Measurements from ENCODE around the gene GRIP2. TPM values are rescaled to one million over a fixed set of nuclear protein-coding genes. Genes with fewer than 3 reads are reported as not detected.
A peak's percentile ranks its signal among the peaks of the same experiment; 100 is the strongest.

GRIP2 gene
- total and polyA plus RNA-seq, 2 experiments from 2014 or later, result 0.06 TPM; not detected in 1

GRCh38 chr3:14485981-14486380 is 54.2 kb downstream of the GRIP2 start:
- no peak overlapping the region for H3K4me3 ChIP-seq
- no peaks in the 10 kb centered on the region for H3K27me3 ChIP-seq
- H3K9me3 ChIP-seq (ENCODE audit: low read depth), result no peaks in the 10 kb centered on the region
- no peaks in the 10 kb centered on the region for H3K4me1 ChIP-seq (ENCODE audit: low read depth)
- TF ChIP-seq CTCF (IDR thresholded peaks at IDR 0.05; ENCODE audit: low read depth, low read length), result no peak
- DNase-seq (ENCODE audit: low read depth in 1 of 2, low spot score in 1 of 2), result no peak
- H3K36me3 ChIP-seq, result no peaks in the 10 kb centered on the region
- no peak overlapping the region for H3K27ac ChIP-seq

GRCh38 chr3:14484741-14485140 is 55.4 kb downstream of the GRIP2 start:
- H3K36me3 ChIP-seq, result no peaks in the 10 kb centered on the region
- H3K4me1 ChIP-seq (ENCODE audit: low read depth), result no peaks in the 10 kb centered on the region
- H3K27ac ChIP-seq, result no peak overlapping the region

GRCh38 chr3:14483286-14483685 is 56.9 kb downstream of the GRIP2 start:
- no peaks in the 10 kb centered on the region for H3K9me3 ChIP-seq (ENCODE audit: low read depth)
- H3K27ac ChIP-seq, result no peak overlapping the region
- DNase-seq (ENCODE audit: low read depth in 1 of 2, low spot score in 1 of 2), result no peak
- H3K27me3 ChIP-seq, result no peaks in the 10 kb centered on the region
- TF ChIP-seq CTCF (IDR thresholded peaks at IDR 0.05; ENCODE audit: low read depth, low read length), result no peak
- H3K4me1 ChIP-seq (ENCODE audit: low read depth), result no peaks in the 10 kb centered on the region
- no peaks in the 10 kb centered on the region for H3K36me3 ChIP-seq
- H3K4me3 ChIP-seq, result no peak overlapping the region

More at GRCh38 chr3:14484741-14485140, 55.4 kb downstream of the GRIP2 start:
- Histone ChIP-seq H3K27me3 (no peaks in the 10 kb centered on the region), H3K9me3 (ENCODE audit: low read depth) (no peaks in the 10 kb centered on the region), H3K4me3 (no peak overlapping the region)
- no peak for DNase-seq (ENCODE audit: low read depth in 1 of 2, low spot score in 1 of 2)
- no peak for TF ChIP-seq CTCF (IDR thresholded peaks at IDR 0.05; ENCODE audit: low read depth, low read length)

GRCh38 chr3:14482271-14482721 is 57.8 kb downstream of the GRIP2 start:
- Histone ChIP-seq H3K27me3 (no peaks in the 10 kb centered on the region), H3K36me3 (no peaks in the 10 kb centered on the region), H3K27ac (no peak overlapping the region), H3K9me3 (ENCODE audit: low read depth) (no peaks in the 10 kb centered on the region), H3K4me1 (ENCODE audit: low read depth) (no peaks in the 10 kb centered on the region), H3K4me3 (no peak overlapping the region)
- no peak for TF ChIP-seq CTCF (IDR thresholded peaks at IDR 0.05; ENCODE audit: low read depth, low read length)
- DNase-seq (ENCODE audit: low read depth in 1 of 2, low spot score in 1 of 2), result peak in 1 of 2 donors; percentile 41

GRCh38 chr3:14481646-14482036 is 58.5 kb downstream of the GRIP2 start:
- no peaks in the 10 kb centered on the region for H3K27me3 ChIP-seq
- H3K27ac ChIP-seq, result no peak overlapping the region
- H3K36me3 ChIP-seq, result no peaks in the 10 kb centered on the region
- DNase-seq (ENCODE audit: low read depth in 1 of 2, low spot score in 1 of 2), result no peak
- no peak for TF ChIP-seq CTCF (IDR thresholded peaks at IDR 0.05; ENCODE audit: low read depth, low read length)
- H3K4me1 ChIP-seq (ENCODE audit: low read depth), result no peaks in the 10 kb centered on the region
- H3K4me3 ChIP-seq, result no peak overlapping the region
- no peaks in the 10 kb centered on the region for H3K9me3 ChIP-seq (ENCODE audit: low read depth)

Measured in cardiac muscle cell (in vitro differentiated cells and primary cell).